ENCODE data around the gene FBXO31.
"Not testable (repeated sequence)": the region's sequence is repeated elsewhere in the genome, so short reads cannot be mapped to it uniquely, and the experiment has no call there.

The FBXO31 gene

DNA sequence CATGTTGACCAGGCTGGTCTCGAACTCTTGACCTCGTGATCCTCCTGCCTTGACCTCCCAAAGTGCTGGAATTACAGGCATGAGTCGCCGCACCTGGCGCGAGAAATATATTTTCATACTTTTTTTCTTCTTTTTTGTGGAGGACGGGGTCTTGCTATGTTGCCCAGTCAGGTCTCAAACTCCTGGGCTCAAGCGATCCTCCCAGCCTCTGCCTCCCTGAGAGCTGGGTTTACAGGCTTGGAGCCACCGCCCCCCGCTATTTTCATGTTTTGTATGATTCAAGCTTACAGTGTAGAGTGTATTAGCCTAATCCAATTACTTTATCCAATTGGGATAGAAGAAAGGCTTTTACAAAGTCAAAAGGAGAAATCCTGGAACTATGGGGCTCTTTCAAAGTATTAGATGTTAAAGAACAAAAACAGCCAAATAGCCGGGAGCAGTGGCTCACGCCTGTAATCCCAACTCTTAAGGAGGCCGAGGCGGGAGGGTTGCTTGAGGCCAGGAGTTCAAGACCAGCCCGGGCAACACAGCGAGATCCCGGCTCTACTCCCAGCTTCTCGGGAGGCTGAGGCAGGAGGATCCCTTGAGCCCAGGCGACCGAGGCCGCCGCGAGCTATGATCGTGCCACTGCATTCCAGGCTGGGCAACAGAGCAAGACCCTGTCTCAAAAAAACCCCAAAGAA lies 7.2 kb upstream of the FBXO31 start:
- Histone ChIP-seq H3K27ac (ENCODE audit: low read length) (no peak overlapping the region), H3K9ac (ENCODE audit: low read length) (peak overlapping the region; percentile 48), H3K36me3 (ENCODE audit: control insufficient read depth, low read depth, low read length) (no peaks in the 10 kb centered on the region), H3K27me3 (ENCODE audit: control insufficient read depth, insufficient read depth, low read length) (peaks cover 8% of the 10 kb centered on the region), H3K4me3 (ENCODE audit: low read length) (peak overlapping the region; percentile 63), H3K4me1 (ENCODE audit: control insufficient read depth, low read depth, low read length) (peaks cover 20% of the 10 kb centered on the region), H3K9me3 (ENCODE audit: control insufficient read depth, low read depth, low read length) (no peaks in the 10 kb centered on the region)

DNA sequence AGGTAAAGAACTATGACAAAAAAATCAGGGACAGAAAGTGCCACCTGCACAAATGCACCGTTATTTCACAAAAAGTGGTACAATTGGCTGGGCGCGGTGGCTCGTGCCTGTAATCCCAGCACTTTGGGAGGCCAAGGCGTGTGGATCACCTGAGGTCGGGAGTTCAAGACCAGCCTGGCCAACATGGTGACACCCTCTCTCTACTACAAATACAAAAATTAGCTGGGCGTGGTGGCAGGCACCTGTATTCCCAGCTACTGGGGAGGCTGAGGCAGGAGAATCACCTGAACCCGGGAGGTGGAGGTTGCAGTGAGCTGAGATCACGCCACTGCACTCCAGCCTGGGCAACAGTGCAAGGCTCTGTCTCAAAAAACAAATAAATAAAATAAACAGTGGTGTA lies 6.3 kb upstream of the FBXO31 start:
- peaks cover 20% of the 10 kb centered on the region for H3K4me1 ChIP-seq (ENCODE audit: control insufficient read depth, low read depth, low read length)
- not testable (repeated sequence) for H3K27me3 ChIP-seq (ENCODE audit: control insufficient read depth, insufficient read depth, low read length); H3K36me3 ChIP-seq (ENCODE audit: control insufficient read depth, low read depth, low read length); H3K9me3 ChIP-seq (ENCODE audit: control insufficient read depth, low read depth, low read length); H3K9ac ChIP-seq (ENCODE audit: low read length); H3K27ac ChIP-seq (ENCODE audit: low read length); H3K4me3 ChIP-seq (ENCODE audit: low read length)

DNA sequence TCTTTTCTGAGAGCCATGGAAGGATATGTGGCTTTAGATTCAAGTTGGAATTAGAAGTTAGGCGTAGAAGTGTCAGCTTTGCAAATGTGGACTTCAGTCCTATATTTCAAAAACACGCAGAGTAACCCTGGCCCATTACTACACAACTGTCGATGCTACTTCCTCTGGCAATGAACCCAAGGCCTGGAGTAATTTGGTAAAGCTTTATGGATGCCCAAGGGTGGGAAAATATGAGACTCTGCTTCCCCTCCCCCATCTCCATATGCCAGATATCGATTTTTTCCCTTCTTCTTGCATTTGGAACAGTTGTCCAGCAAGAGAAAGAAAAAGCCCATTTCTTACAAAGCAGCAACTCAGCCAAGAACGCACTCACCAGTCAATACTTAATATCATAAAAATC lies 5.7 kb upstream of the FBXO31 start:
- H3K4me3 ChIP-seq (ENCODE audit: low read length): no peak overlapping the region
- H3K9me3 ChIP-seq (ENCODE audit: control insufficient read depth, low read depth, low read length): no peaks in the 10 kb centered on the region
- H3K9ac ChIP-seq (ENCODE audit: low read length): no peak overlapping the region
- H3K4me1 ChIP-seq (ENCODE audit: control insufficient read depth, low read depth, low read length): peaks cover 20% of the 10 kb centered on the region
- no peak overlapping the region for H3K27ac ChIP-seq (ENCODE audit: low read length)
- no peaks in the 10 kb centered on the region for H3K36me3 ChIP-seq (ENCODE audit: control insufficient read depth, low read depth, low read length)
- peaks cover 8% of the 10 kb centered on the region for H3K27me3 ChIP-seq (ENCODE audit: control insufficient read depth, insufficient read depth, low read length)

DNA sequence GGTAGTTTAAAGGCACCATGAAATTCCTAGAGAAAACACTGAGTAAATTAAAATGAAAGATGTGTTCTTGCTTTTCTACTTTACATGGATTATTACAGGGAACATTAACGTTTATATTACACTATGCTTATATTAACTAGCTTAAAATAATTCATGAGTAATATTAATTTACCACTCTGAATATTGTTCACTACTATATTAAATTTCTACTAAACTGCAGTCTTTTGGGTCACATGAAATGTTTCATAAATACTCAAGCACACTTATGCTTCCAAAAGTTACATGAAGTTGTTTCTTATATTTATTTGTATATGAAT lies 5.2 kb upstream of the FBXO31 start:
- H3K27ac ChIP-seq (ENCODE audit: low read length): peak overlapping the region; percentile 78
- peaks cover 18% of the 10 kb centered on the region for H3K4me1 ChIP-seq (ENCODE audit: control insufficient read depth, low read depth, low read length)
- H3K27me3 ChIP-seq (ENCODE audit: control insufficient read depth, insufficient read depth, low read length): peaks cover 5% of the 10 kb centered on the region
- H3K4me3 ChIP-seq (ENCODE audit: low read length): peak overlapping the region; percentile 40
- H3K9me3 ChIP-seq (ENCODE audit: control insufficient read depth, low read depth, low read length): no peaks in the 10 kb centered on the region
- peak overlapping the region; percentile 16 for H3K9ac ChIP-seq (ENCODE audit: low read length)
- H3K36me3 ChIP-seq (ENCODE audit: control insufficient read depth, low read depth, low read length): no peaks in the 10 kb centered on the region

DNA sequence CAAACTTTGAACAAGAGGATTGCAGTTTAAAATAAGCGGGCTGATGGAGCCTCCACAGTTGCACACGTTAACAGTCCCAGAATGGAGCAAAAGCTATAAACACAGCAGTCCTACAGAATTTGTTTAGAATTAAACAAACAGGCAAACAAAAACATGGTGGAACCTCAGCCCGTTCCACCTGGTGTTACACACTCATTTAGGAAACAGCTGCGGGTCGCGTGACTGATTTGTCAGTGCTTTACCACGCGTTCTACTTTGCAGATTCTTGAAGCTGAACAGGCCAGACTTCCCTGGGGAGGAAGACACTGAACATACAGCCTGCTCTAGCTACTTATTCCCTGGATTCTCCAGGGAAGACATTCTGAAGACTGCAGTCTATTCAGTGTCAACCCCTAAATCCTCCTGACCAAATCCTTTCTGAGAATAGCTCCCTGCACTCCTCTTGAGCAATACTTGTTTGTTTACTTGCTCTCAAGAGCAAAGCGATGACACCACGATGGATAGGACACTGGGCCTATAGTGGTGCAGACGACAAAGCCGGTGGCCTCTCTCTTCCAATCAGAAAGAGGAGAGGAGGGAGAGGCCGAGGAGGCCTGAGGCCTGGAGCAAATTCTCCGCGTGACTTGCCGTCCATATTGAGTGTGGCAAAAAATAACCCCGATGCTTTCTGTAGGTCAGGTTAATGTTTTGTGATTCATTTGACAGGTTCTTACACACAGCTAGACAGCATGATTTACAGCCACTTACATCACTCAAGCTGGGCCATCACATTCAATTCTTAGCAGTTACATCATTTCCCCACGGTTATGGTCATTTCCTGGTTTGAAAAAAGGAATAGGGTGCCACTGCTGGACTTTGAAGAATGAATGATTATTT lies 4.6 kb upstream of the FBXO31 start:
- H3K4me3 ChIP-seq (ENCODE audit: low read length): peak overlapping the region; percentile 40
- peak overlapping the region; percentile 36 for H3K9ac ChIP-seq (ENCODE audit: low read length)
- no peaks in the 10 kb centered on the region for H3K9me3 ChIP-seq (ENCODE audit: control insufficient read depth, low read depth, low read length)
- peaks cover 12% of the 10 kb centered on the region for H3K4me1 ChIP-seq (ENCODE audit: control insufficient read depth, low read depth, low read length)
- H3K36me3 ChIP-seq (ENCODE audit: control insufficient read depth, low read depth, low read length): no peaks in the 10 kb centered on the region
- H3K27ac ChIP-seq (ENCODE audit: low read length): peak overlapping the region; percentile 78
- H3K27me3 ChIP-seq (ENCODE audit: control insufficient read depth, insufficient read depth, low read length): no peaks in the 10 kb centered on the region

DNA sequence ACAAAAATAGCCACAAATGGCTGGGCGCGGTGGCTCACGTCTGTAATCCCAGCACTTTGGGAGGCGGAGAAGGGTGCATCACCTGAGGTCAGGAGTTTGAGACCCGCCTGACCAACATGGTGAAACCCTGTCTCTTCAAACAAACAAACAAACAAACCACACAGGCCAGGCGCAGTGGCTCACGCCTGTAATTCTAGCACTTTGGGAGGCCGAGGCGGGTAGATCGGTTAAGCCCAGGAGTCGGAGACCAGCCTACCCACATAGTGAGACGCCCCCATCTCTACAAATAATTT lies 1.2 kb upstream of the FBXO31 start:
- Histone ChIP-seq H3K9ac (ENCODE audit: low read length) (peak overlapping the region; percentile 77), H3K4me3 (ENCODE audit: low read length) (peak overlapping the region; percentile 81), H3K4me1 (ENCODE audit: control insufficient read depth, low read depth, low read length) (peaks cover 11% of the 10 kb centered on the region)
- H3K36me3 ChIP-seq (ENCODE audit: control insufficient read depth, low read depth, low read length); H3K27me3 ChIP-seq (ENCODE audit: control insufficient read depth, insufficient read depth, low read length); H3K27ac ChIP-seq (ENCODE audit: low read length); H3K9me3 ChIP-seq (ENCODE audit: control insufficient read depth, low read depth, low read length): not testable (repeated sequence)

DNA sequence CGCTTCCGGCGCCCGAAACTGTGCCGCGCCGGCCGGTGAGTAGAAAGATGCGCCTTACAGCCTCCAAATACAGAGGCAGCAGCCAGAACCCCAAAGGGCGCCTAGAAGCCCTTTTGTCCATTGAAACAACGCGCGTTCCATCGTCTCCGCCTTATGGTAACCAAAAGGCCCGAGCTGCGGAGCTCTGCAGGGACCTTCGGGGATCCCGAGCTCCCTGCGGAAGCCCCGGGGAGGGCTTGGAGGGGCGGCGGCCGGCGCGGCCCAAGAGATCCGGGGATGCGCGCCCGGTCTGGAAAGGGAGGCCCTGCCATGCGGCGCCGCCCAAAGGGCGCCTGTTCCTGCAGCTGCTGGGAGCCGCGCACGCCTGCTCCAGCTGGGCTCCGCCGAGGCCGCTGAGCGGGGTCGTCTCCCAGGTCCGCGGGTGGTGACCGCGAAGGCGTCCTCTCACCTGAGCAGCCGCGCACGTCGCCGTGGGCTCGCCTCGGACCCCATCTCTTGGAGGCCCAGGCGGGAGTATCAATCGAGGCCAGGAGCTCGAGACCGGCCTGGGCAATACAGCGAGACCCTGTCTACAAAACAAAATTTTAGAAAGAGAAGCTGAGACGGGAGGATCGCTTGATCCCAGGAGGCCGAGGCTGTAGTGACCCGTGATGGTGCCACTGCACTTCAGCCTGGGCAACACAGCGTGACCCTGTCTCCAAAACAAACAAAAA lies 742 bp upstream of the FBXO31 start:
- Histone ChIP-seq H3K4me3 (ENCODE audit: low read length) (peak overlapping the region; percentile 81), H3K36me3 (ENCODE audit: control insufficient read depth, low read depth, low read length) (no peaks in the 10 kb centered on the region), H3K9me3 (ENCODE audit: control insufficient read depth, low read depth, low read length) (no peaks in the 10 kb centered on the region), H3K4me1 (ENCODE audit: control insufficient read depth, low read depth, low read length) (peaks cover 11% of the 10 kb centered on the region), H3K27me3 (ENCODE audit: control insufficient read depth, insufficient read depth, low read length) (no peaks in the 10 kb centered on the region), H3K9ac (ENCODE audit: low read length) (peak overlapping the region; percentile 77), H3K27ac (ENCODE audit: low read length) (no peak overlapping the region)

DNA sequence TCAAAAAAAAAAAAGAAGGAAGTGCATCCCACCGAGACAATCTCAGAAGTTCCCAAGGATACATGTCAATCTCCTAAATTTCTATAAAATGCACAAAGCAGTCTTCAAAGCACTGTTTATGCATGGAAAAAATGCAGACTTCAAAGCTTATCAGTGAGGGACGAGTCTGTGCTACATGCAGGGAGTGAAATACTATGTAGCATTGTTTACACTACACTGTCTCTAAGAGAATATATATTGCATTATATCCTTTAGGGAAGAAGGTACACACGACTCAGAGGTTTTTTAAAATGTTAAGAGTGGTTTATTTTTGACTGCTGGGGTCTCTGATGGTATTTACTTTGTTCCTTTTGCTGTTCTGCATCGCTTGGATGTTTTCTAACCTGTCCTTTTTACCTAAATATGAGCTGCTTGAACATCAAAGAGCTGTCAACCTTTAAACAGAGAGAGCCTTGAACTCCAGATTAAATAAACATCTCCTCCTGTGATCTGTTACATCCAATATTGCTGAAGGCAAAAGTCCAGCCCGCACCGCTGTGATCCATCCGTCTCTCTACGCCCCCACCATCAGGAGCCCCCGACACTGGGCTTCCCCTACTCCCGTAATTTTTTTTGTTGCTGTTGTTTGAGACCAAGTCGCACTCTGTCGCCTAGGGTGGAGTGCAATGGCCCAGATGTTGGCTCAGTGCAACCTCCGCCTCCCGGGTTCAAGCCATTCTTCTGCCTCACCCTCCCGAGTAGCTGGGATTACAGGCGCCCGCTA lies 1.4 kb downstream of the FBXO31 start:
- no peaks in the 10 kb centered on the region for H3K27me3 ChIP-seq (ENCODE audit: control insufficient read depth, insufficient read depth, low read length)
- peak overlapping the region; percentile 32 for H3K9ac ChIP-seq (ENCODE audit: low read length)
- H3K4me1 ChIP-seq (ENCODE audit: control insufficient read depth, low read depth, low read length): no peaks in the 10 kb centered on the region
- no peaks in the 10 kb centered on the region for H3K9me3 ChIP-seq (ENCODE audit: control insufficient read depth, low read depth, low read length)
- H3K4me3 ChIP-seq (ENCODE audit: low read length): peak overlapping the region; percentile 81
- no peaks in the 10 kb centered on the region for H3K36me3 ChIP-seq (ENCODE audit: control insufficient read depth, low read depth, low read length)
- no peak overlapping the region for H3K27ac ChIP-seq (ENCODE audit: low read length)

DNA sequence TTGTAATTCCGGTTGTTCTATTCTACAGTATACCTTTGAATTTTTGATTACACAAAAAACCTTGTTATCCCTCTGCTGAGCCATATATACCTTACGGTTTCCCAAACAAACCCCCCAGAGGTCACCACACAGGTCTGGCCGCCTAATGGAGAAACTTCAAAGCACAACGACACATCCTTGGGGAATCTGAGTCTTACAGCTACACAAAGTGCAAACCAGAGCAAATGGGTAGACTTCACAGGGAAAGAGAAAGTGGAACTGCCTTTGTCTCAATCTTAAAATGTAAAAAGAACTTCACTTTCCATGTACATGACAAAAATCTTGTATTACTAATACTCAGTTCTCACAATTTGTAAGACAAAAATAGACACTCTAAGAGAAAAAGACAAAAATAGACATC lies 2.7 kb downstream of the FBXO31 start:
- Histone ChIP-seq H3K4me3 (ENCODE audit: low read length) (no peak overlapping the region), H3K9me3 (ENCODE audit: control insufficient read depth, low read depth, low read length) (no peaks in the 10 kb centered on the region), H3K36me3 (ENCODE audit: control insufficient read depth, low read depth, low read length) (no peaks in the 10 kb centered on the region), H3K27me3 (ENCODE audit: control insufficient read depth, insufficient read depth, low read length) (no peaks in the 10 kb centered on the region), H3K4me1 (ENCODE audit: control insufficient read depth, low read depth, low read length) (no peaks in the 10 kb centered on the region), H3K9ac (ENCODE audit: low read length) (no peak overlapping the region), H3K27ac (ENCODE audit: low read length) (no peak overlapping the region)

DNA sequence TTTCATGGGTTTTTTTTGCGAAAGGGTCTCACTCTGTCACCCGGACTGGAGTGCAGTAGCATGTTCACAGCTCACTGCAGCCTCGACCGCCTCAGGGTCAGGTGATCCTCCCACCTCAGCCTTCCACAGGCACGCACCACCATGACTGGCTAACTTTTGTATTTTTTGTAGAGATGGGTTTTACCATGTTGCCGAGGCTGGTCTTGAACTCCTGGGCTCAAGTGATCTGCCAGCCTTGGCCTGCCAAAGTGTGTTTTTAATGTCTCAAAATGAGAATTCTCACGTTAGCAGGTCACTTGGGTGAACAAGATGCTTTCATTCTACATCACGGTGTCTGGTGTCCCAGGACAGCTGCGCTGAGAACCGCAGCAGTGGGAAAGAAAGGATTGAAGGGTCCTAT lies 3.2 kb downstream of the FBXO31 start:
- Histone ChIP-seq H3K36me3 (ENCODE audit: control insufficient read depth, low read depth, low read length) (no peaks in the 10 kb centered on the region), H3K27ac (ENCODE audit: low read length) (no peak overlapping the region), H3K27me3 (ENCODE audit: control insufficient read depth, insufficient read depth, low read length) (no peaks in the 10 kb centered on the region), H3K9me3 (ENCODE audit: control insufficient read depth, low read depth, low read length) (no peaks in the 10 kb centered on the region), H3K4me3 (ENCODE audit: low read length) (no peak overlapping the region), H3K9ac (ENCODE audit: low read length) (no peak overlapping the region), H3K4me1 (ENCODE audit: control insufficient read depth, low read depth, low read length) (no peaks in the 10 kb centered on the region)

DNA sequence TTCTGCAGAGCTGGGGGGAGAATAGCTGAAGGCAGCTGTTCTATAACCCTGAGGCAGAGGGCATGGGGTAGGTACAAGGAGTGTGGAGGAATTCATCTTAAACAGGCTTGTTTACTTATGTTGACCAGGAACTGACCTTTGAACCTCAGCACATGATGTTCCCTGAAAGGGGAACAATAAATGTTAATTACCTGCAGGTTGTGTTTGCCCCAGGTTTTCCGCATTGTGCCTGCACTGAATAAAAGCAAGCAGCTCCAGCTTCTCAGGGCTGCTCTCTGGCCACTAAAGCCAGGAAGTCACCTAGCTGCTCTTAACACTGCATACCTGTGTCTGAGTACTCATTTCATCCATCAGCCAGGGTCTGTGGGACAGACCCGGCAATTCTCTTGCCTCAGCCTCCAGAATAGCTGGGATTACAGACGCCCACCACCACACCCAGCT lies 4.2 kb downstream of the FBXO31 start:
- H3K4me1 ChIP-seq (ENCODE audit: control insufficient read depth, low read depth, low read length); H3K9me3 ChIP-seq (ENCODE audit: control insufficient read depth, low read depth, low read length); H3K27ac ChIP-seq (ENCODE audit: low read length); H3K36me3 ChIP-seq (ENCODE audit: control insufficient read depth, low read depth, low read length); H3K9ac ChIP-seq (ENCODE audit: low read length); H3K27me3 ChIP-seq (ENCODE audit: control insufficient read depth, insufficient read depth, low read length); H3K4me3 ChIP-seq (ENCODE audit: low read length): not testable (repeated sequence)
